Psoas muscle (tissue), 8 donors: Measurements from ENCODE around the gene OLIG2. TPM values are rescaled to one million over a fixed set of nuclear protein-coding genes. Genes with fewer than 3 reads are reported as not detected.

Experiments
- ATAC-seq, 4 donors: fragments of 200-7000 bp; cut with Tn5 transposase; one replicate each; pipeline ENCODE4 v1.9.1; 2020; ENCODE audit warnings: moderate library complexity in 3 of 4, mild to moderate bottlenecking in 2 of 4
- DNase-seq, 2 donors: peaks; one replicate each; pipeline ENCODE4 v3.0.0-alpha.2; 2020
- H3K27ac ChIP-seq: fragments of 200-600 bp; one replicate; pipeline ENCODE4 v1.8.0; 2022
- H3K27me3 ChIP-seq, 3 donors: fragments of 200-600 bp in 1 of 3; one replicate each; pipeline versions ENCODE4 v1.6.1 to v1.8.0; 2013 to 2022; ENCODE audit warnings: low read length in 2 of 3, mild to moderate bottlenecking in 2 of 3, moderate library complexity in 1 of 3; ENCODE audit not compliant: insufficient read depth in 3 of 3
- H3K36me3 ChIP-seq, 2 donors: fragments of 200-600 bp in 1 of 2; one replicate each; pipeline versions ENCODE4 v1.6.1 to v1.8.0; 2013 to 2022; ENCODE audit warnings: low read depth in 1 of 2, mild to moderate bottlenecking in 1 of 2, moderate library complexity in 1 of 2; ENCODE audit not compliant: insufficient read depth in 1 of 2
- H3K4me1 ChIP-seq: fragments of 200-600 bp; one replicate; pipeline ENCODE4 v1.8.0; 2022
- H3K4me3 ChIP-seq: fragments of 200-600 bp; one replicate; pipeline ENCODE4 v1.8.0; 2022; ENCODE audit warnings: mild to moderate bottlenecking
- H3K9me3 ChIP-seq: fragments of 200-600 bp; one replicate; pipeline ENCODE4 v1.8.0; 2022
- CTCF ChIP-seq: fragments of 200-600 bp; IDR thresholded peaks from one replicate; pipeline ENCODE4 v1.8.0; 2022; ENCODE audit warnings: antibody characterized with exemption
- WGBS, 3 donors: extraction: QIAGEN DNeasy Blood & Tissue Kit; methylation state at CpG; one replicate each; pipeline versions ENCODE4 v1.1.6 to v1.1.7; 2013; 5-methylcytosine and 5-hydroxymethylcytosine counted together
- intact Hi-C, 2 donors: fragments of 100-400 bp; cut with DNase I; formaldehyde crosslinking; loops; one replicate each; pipeline versions ENCODE4 v1.11.0 to v1.14.2; 2022
- long read RNA-seq, 2 donors: library from polyadenylated mRNA; unstranded; transcript quantifications; one replicate each; pipeline ENCODE4 v2.0.0, GENCODE V29; 2021
- polyA plus RNA-seq, 3 donors: library from polyadenylated mRNA; stranded (reverse); fragments of 200-250 nt; gene quantifications; one replicate each; pipeline ENCODE4 v1.2.3, GENCODE V29; 2013
- total RNA-seq, 4 donors: library from RNA; stranded (reverse); fragmentation: NEBNext Ultra II Directional in 2 of 4; extraction: Animal tissue kit (Norgen Biotek cat#: 25700) in 2 of 4; gene quantifications; one replicate each; pipeline versions ENCODE4 v1.2.1 to v1.2.4, GENCODE V29; 2021 to 2023
- donor health status: healthy with polysubstance abuse.
- donor health status: DM: no; HTN: no; CAD: no; lungs with moderate emphysema.
- donor health status: Bipolar disorder and iron deficiency.
- donor health status: healthy.
- donor health status: DM: yes; HTN: yes; CAD: no.
- donor health status: DM: no; HTN: no; CAD: no.
- donor health status: DM: no; HTN: no; CAD: no.
- donor health status: DM: yes; HTN: yes; CAD: no.

Gene OLIG2
- under 1 TPM in 3 of 4 donors, not detected in 1; 0.08 to 0.22 (median 0.21) TPM for total RNA-seq
- under 1 TPM in 1 of 3 donors, not detected in 2; 0.03 TPM for polyA plus RNA-seq
- long read RNA-seq, donor 1: 0 reads
- long read RNA-seq, donor 2, partial matches to known transcripts: 0 of 1 reads
- long read RNA-seq, donor 2, other reads (novel, unspliced or antisense): 0 of 1 reads

GRCh38 chr21:33025489-33026442, at the start of gene OLIG2:
Gene OLIG2, plus strand, starts transcription at chr21:33025935. Its CDS starts 928 bp downstream, at chr21:33026863.
- Histone ChIP-seq H3K27ac (no peak within 1 kb of the TSS), H3K9me3 (no peaks in the 10 kb centered on the region), H3K4me3 (peak within 1 kb of the TSS; percentile 32), H3K4me1 (peaks cover 16% of the 10 kb centered on the region), H3K27me3 (peaks cover 0 to 99% (median 63%) of the 10 kb centered on the region in 3 donors), H3K36me3 (no peaks in the 10 kb centered on the region)
- ATAC-seq (peak in 2 of 4 donors; percentile 26 to 49), DNase-seq (no peak)
- 1% methylated on average over 59 of the region's 59 CpGs for WGBS, 3 donors
- intact Hi-C loops: no loop called here
- no peak for TF ChIP-seq CTCF

- no peak for TF ChIP-seq CTCF
- peaks cover 0 to 25% (median 2%) of the 10 kb centered on the region in 3 donors for H3K27me3 ChIP-seq
- H3K9me3 ChIP-seq: no peaks in the 10 kb centered on the region
- ATAC-seq (no peak), DNase-seq (no peak)
- no peak overlapping the region for H3K27ac ChIP-seq
- intact Hi-C loops: no loop called here
- H3K4me3 ChIP-seq: no peak overlapping the region
- WGBS, 3 donors: 55 to 66% (median 55%) methylated on average over 3 of the region's 3 CpGs
- H3K36me3 ChIP-seq: no peaks in the 10 kb centered on the region
- H3K4me1 ChIP-seq: no peaks in the 10 kb centered on the region
These were observed 48.9 kb upstream of the OLIG2 start for GRCh38 chr21:32976791-32977190.

- no peak for TF ChIP-seq CTCF
- no peaks in the 10 kb centered on the region for H3K9me3 ChIP-seq
- intact Hi-C loops: no loop called here
- no peaks in the 10 kb centered on the region for H3K4me1 ChIP-seq
- H3K4me3 ChIP-seq: no peak overlapping the region
- WGBS, 3 donors: 49 to 60% (median 51%) methylated on average over 5 of the region's 5 CpGs
- DNase-seq (no peak), ATAC-seq (no peak)
- peaks cover 0 to 25% (median 2%) of the 10 kb centered on the region in 3 donors for H3K27me3 ChIP-seq
- no peak overlapping the region for H3K27ac ChIP-seq
- H3K36me3 ChIP-seq: no peaks in the 10 kb centered on the region
These were observed 48.5 kb upstream of the OLIG2 start for GRCh38 chr21:32977216-32977615.

- Histone ChIP-seq H3K4me3 (no peak overlapping the region), H3K27me3 (peaks cover 0 to 25% (median 2%) of the 10 kb centered on the region in 3 donors), H3K27ac (no peak overlapping the region), H3K36me3 (no peaks in the 10 kb centered on the region), H3K9me3 (no peaks in the 10 kb centered on the region), H3K4me1 (no peaks in the 10 kb centered on the region)
- intact Hi-C loops: no loop called here
- WGBS, 3 donors: 72 to 80% (median 76%) methylated on average over 38 to 39 of the region's 39 CpGs
- TF ChIP-seq CTCF: no peak
- DNase-seq (no peak), ATAC-seq (no peak)
These were observed 47.1 kb upstream of the OLIG2 start for GRCh38 chr21:32978331-32979270.
